GM19099 (cell line): Measurements from ENCODE around the gene TRIM17.

Experiments
- POLR2A ChIP-seq: IDR thresholded peaks from 3 replicates; pipeline ENCODE4 v1.6.1; 2011; ENCODE audit warnings: low read depth; ENCODE audit not compliant: insufficient read length; ENCODE audit errors: extremely low read depth

TRIM17 gene

DNA sequence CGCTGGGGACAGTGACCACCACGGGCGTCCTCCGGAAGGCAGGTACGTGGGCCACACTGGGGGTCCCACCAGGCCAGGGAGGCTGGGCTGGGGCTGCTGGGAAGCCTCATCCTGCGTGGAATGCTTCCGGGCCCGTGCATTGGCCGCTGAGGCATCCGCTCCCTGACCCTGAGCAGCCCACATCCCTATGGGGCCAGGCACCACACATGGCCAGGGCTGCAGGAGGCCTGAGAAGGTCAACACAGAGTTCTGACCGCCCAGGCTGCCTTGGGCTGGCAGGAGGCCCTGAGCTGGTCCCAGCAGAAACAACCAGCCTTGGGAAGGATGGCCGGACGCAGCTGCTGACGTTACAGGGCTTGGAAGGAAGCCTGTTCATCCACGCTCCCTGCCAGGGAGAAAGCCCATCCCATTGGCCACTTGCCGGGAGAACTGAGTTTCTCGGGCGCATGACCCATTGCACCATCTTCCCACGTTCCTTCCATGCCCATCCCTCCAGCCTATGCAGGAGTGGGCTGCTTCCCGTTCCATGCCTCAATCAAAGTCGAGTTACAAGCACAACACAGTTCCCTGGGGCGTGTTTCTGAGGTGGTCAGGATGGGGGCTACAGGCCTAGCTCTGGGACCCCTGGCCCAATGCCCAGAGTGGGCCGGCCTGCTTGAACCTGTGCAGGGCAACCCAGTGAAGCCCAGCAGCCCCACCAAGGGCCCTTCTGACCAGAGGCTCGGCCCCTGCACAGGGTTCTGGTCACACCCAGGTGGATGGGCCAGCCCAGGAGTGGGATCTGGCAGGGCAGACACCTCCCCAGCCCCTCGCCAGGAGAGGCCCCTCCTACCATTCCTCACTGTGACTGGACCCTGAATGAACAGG lies 41.7 kb downstream of the TRIM17 start:
- TF ChIP-seq POLR2A = no peak

DNA sequence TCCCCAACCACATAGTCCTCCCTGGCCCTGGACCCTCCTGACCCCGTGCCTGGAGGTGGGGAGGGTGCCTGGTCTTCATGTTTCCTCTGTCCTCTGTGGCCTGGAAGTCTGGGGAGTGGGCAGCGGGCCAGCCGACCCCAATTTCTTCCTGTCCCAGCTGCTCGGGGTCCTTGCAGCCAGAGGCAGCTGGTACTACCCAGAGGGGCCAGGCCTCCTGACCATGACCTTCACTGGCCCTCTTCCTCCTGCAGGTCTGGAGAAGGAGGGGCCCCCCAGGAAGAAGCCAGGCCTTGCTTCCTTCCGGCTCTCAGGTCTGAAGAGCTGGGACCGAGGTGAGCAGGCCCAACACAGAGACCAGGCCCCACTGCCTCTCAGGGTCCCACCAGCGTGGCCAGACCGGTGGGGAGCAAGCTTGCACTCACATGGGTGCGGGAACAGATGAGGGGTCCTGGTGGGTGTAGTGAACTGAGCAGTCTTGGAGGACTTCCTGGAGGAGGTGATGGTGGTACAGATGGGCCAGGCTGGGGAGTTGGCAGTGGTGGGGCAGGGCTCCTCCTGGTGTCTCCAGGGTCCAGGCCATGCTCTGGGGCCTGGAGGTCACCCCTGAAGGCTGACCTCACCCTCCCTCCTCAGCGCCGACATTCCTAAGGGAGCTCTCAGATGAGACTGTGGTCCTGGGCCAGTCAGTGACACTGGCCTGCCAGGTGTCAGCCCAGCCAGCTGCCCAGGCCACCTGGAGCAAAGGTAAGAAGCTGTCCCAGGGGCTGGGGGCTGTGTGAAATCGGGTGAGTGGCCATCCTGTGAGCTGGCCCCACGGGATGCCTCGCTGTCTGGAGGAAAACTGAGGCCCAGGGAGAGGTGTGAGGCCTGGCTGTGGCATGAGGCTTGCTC lies 42.7 kb downstream of the TRIM17 start:
- TF ChIP-seq POLR2A = no peak

DNA sequence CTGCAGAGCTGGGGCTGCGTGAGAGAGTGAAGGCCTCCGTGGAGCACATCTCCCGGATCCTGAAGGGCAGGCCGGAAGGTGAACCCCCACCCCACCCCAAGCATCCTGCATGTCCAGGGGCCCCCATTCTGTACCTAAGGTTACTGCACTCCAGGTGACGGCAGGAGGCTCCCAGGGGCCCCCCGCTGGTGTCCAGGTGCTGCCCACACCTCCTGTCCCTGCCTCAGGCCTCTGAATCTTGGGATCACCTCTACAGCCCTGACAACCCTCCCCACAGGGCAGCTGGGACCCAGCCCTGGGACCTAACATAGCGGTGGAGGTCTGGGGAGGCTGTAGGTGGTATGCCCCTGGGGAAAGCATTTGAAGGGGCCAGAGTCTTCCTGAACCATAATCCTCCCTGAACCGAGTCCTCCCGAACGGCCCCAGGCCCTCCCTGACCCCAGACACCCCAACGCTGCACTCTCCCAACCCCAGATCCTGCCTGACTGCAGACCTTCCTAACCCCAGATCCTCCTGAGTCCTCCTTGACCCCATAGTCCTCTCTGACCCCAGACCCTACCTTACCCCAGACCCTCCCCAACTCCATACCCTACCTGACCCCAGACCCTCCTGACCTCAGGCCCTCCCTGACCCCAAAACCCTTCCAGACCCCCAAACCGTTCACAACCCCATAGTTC lies 43.5 kb downstream of the TRIM17 start:
- no peak for TF ChIP-seq POLR2A

DNA sequence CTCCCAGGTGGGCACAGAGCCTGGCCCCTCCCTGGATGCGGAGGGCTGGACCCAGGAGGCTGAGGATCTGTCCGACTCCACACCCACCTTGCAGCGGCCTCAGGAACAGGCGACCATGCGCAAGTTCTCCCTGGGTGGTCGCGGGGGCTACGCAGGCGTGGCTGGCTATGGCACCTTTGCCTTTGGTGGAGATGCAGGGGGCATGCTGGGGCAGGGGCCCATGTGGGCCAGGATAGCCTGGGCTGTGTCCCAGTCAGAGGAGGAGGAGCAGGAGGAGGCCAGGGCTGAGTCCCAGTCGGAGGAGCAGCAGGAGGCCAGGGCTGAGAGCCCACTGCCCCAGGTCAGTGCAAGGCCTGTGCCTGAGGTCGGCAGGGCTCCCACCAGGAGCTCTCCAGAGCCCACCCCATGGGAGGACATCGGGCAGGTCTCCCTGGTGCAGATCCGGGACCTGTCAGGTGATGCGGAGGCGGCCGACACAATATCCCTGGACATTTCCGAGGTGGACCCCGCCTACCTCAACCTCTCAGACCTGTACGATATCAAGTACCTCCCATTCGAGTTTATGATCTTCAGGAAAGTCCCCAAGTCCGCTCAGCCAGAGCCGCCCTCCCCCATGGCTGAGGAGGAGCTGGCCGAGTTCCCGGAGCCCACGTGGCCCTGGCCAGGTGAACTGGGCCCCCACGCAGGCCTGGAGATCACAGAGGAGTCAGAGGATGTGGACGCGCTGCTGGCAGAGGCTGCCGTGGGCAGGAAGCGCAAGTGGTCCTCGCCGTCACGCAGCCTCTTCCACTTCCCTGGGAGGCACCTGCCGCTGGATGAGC lies 44.3 kb downstream of the TRIM17 start:
- no peak for TF ChIP-seq POLR2A

DNA sequence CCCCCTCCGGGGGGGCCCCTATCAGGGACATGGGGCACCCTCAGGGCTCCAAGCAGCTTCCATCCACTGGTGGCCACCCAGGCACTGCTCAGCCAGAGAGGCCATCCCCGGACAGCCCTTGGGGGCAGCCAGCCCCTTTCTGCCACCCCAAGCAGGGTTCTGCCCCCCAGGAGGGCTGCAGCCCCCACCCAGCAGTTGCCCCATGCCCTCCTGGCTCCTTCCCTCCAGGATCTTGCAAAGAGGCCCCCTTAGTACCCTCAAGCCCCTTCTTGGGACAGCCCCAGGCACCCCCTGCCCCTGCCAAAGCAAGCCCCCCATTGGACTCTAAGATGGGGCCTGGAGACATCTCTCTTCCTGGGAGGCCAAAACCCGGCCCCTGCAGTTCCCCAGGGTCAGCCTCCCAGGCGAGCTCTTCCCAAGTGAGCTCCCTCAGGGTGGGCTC lies 44.9 kb downstream of the TRIM17 start:
- no peak for TF ChIP-seq POLR2A

DNA sequence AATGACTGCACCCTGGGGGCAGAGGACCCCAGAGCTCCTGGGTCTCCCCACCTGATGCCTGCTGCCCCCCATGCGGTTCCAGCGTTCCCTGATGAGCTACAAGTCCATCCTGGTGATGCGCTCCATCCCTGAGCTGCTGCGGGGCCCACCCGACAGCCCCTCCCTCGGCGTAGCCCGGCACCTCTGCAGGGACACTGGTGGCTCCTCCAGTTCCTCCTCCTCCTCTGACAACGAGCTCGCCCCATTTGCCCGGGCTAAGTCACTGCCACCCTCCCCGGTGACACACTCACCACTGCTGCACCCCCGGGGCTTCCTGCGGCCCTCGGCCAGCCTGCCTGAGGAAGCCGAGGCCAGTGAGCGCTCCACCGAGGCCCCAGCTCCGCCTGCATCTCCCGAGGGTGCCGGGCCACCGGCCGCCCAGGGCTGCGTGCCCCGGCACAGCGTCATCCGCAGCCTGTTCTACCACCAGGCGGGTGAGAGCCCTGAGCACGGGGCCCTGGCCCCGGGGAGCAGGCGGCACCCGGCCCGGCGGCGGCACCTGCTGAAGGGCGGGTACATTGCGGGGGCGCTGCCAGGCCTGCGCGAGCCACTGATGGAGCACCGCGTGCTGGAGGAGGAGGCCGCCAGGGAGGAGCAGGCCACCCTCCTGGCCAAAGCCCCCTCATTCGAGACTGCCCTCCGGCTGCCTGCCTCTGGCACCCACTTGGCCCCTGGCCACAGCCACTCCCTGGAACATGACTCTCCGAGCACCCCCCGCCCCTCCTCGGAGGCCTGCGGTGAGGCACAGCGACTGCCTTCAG lies 45.5 kb downstream of the TRIM17 start:
- no peak for TF ChIP-seq POLR2A

GRCh38 chr1:228370439-228370940 lies 46.2 kb downstream of the TRIM17 start:
- TF ChIP-seq POLR2A = no peak

DNA sequence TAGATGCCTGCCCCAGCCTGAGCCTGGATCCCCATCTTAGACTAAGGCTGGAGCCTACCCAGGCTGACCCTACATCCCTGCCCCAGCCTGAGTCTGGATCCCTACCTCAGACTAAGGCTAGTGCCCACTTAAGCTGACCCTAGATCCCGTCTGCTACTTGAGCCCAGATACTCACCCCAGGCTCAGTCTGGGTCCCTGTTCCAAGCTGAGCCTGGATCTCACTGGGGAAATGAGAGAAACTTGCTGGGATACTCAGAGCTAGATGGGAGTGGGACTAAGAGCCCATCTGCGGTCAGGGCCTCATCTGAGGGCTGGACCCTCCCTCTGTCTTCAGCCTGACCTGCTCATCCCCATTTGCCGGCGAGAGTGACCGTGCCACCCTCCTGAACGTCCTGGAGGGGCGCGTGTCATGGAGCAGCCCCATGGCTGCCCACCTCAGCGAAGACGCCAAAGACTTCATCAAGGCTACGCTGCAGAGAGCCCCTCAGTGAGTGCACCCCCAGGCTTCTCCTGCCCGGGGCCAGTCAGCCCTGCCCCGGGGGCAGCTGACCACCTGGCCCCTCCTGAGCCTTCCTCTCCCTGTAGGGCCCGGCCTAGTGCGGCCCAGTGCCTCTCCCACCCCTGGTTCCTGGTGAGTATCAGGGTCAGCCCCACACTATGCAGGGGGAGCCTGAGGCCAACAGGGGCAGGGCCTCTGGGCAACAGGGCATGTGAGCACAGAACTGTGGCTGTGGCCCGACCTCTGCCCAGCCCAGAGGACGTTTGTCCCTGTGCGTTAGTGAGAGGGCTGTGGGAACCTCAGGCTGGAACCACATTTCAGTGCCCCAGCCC lies 46.8 kb downstream of the TRIM17 start:
- no peak for TF ChIP-seq POLR2A

GRCh38 chr1:228368801-228369607 lies 47.7 kb downstream of the TRIM17 start:
- no peak for TF ChIP-seq POLR2A

GRCh38 chr1:228367798-228368791 lies 48.6 kb downstream of the TRIM17 start:
- TF ChIP-seq POLR2A = no peak

DNA sequence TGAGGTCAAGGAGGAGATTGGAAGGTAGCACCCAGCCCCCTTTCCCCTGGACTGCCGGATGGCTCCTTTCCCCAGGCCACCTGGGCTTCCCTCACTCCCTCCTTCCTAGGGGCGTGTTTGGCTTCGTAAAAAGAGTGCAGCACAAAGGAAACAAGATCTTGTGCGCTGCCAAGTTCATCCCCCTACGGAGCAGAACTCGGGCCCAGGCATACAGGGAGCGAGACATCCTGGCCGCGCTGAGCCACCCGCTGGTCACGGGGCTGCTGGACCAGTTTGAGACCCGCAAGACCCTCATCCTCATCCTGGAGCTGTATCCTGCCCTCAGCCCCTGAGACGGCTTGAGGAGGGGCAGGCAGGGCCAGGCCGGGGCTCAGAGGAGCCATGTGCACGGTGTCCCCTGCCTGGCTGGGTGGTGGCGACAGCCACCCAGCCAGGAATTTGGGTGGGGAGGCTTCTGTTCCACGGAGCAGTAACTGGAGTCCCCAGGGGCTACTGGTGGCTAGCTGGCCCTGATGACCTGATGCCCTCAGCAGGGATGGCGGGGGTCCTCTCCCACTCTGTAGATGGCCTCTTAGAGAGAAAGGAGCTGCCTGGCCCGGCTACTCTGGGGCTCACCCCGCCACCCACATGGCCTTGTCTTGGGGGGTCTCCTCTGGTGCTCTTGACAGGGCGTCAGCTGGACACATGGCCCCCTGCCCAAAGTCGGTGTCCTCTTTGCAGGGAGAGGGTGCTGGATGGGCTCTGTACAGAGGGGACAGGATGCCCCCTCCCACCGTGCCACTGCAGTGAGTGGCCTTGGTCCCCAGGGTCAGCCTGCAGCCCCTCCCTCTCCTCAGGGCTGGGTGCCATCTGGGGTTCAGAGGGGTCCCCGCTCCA lies 49.6 kb downstream of the TRIM17 start:
- no peak for TF ChIP-seq POLR2A
